ENCODE measurements around the gene ARNT2. TPM values are rescaled to one million over a fixed set of nuclear protein-coding genes. Genes with fewer than 3 reads are reported as not detected.

Gene ARNT2
- total and polyA plus RNA-seq, 2 experiments from 2014 or later = 3.9 to 5.3 TPM

DNA sequence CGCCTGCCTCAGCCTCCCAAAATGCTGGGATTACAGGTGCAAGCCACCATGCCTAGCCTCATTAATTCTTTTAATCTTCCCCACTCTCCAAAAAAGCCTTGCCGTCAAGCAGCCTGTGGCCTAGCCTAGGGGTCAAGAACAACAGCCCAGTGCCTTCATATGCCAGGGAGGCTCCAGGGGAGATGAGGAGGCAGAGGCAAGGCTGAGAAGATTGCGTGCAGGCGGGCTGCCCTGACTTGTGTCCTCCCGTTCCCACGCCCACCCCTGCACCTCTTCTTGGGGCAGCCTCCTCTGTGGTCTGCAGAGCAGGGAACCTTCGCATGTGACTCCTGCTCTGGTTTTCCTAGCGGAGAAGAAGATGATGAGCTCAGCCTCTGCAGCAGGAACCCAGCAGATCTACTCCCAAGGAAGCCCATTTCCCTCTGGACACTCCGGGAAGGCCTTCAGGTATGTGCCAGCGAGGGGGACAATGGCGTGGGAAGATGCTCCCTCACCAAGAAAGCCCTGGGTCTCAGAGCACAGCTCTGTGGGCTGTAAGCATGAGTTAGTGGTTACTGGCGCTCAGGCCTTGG is 172.4 kb downstream of the ARNT2 start:
- H3K79me2 ChIP-seq = no peaks in the 10 kb centered on the region
- H3K9me3 ChIP-seq (ENCODE audit: low read depth) = no peaks in the 10 kb centered on the region
- H3K4me1 ChIP-seq (ENCODE audit: insufficient read depth) = no peaks in the 10 kb centered on the region
- no peaks in the 10 kb centered on the region for H3K9me2 ChIP-seq (replicated peaks; ENCODE audit: insufficient read depth)
- no peaks in the 10 kb centered on the region for H3K27me3 ChIP-seq
- no peak overlapping the region for H3K4me2 ChIP-seq
- 98% methylated on average over 12 of the region's 12 CpGs for WGBS (ENCODE audit: low lambda C conversion rate, missing lambda C conversion rate)
- DNase-seq (ENCODE audit: low spot score) = no peak
- H3K27ac ChIP-seq = no peak overlapping the region
- H3K36me3 ChIP-seq (replicated peaks; ENCODE audit: insufficient read depth, low read depth) = no peaks in the 10 kb centered on the region
- no peak overlapping the region for H2AFZ ChIP-seq
- TF ChIP-seq EZH2phosphoT487 (IDR thresholded peaks at IDR 0.05; ENCODE audit: low read depth, severe bottlenecking, unreplicated experiment) (no peak), EZH2 (IDR thresholded peaks at IDR 0.05; ENCODE audit: borderline replicate concordance) (no peak)
- TF ChIP-seq, protein P1, sequence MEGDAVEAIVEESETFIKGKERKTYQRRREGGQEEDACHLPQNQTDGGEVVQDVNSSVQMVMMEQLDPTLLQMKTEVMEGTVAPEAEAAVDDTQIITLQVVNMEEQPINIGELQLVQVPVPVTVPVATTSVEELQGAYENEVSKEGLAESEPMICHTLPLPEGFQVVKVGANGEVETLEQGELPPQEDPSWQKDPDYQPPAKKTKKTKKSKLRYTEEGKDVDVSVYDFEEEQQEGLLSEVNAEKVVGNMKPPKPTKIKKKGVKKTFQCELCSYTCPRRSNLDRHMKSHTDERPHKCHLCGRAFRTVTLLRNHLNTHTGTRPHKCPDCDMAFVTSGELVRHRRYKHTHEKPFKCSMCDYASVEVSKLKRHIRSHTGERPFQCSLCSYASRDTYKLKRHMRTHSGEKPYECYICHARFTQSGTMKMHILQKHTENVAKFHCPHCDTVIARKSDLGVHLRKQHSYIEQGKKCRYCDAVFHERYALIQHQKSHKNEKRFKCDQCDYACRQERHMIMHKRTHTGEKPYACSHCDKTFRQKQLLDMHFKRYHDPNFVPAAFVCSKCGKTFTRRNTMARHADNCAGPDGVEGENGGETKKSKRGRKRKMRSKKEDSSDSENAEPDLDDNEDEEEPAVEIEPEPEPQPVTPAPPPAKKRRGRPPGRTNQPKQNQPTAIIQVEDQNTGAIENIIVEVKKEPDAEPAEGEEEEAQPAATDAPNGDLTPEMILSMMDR (IDR thresholded peaks at IDR 0.05; ENCODE audit: poor library complexity) = no peak
- H3K4me3 ChIP-seq = no peak overlapping the region
- no peaks in the 10 kb centered on the region for H4K20me1 ChIP-seq (ENCODE audit: insufficient read depth, poor library complexity, severe bottlenecking)

DNA sequence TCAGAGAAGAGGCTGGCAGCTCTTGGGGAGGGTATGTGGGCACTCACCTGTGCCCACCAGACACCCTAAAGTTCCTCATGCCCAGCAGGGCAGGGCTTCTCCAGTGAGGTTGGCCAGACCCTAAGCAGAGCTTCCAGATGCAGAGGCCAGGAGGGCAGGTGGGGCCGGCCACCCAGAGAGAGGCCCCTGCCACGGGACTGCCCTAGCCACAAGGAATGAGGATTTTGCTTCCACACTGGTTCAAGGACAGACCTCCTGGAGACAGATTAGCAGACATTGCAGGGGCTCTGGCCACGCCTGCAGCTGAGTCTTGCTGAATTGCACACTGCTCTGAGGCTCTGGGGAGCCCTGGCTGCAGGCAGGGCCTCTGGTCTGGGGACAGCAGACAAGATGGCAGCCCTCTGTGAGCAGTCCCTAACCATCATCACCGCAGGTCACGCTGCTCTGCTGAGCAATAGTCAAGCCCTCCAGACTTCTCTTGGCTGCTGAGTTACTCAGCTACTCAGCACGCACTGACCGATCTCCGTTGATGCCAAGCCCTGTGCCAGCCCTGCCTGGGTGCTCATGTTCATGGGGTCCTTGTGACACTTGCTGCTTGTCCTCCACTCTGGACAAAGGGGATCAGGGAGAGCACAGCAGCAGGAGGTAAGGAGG is 173.5 kb downstream of the ARNT2 start:
- DNase-seq (ENCODE audit: low spot score) = no peak
- WGBS (ENCODE audit: low lambda C conversion rate, missing lambda C conversion rate) = 95% methylated on average over 8 of the region's 8 CpGs
- no peaks in the 10 kb centered on the region for H3K9me2 ChIP-seq (replicated peaks; ENCODE audit: insufficient read depth)

DNA sequence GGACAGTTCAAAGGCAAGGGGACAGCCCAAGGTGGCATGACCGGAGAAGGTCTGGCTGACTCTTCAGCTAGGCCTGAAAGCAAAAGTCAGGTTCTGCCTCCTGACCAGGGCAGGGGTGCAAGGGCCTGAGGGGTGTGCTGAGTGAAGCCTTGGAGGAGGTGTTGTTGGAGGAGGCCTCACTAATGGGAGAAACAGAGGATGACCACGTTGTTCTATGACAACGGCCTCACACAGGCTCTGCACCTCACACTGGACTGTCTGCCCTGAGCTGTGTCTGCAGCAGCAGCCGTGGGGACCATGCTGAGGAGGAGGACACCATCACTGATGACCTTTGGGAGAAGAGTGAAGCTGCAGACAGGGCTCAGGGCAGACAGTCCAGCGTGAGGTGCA is 174.0 kb downstream of the ARNT2 start:
- no peaks in the 10 kb centered on the region for H3K27me3 ChIP-seq
- H3K79me2 ChIP-seq = no peaks in the 10 kb centered on the region
- H3K9me2 ChIP-seq (replicated peaks; ENCODE audit: insufficient read depth) = no peaks in the 10 kb centered on the region
- no peak overlapping the region for H3K27ac ChIP-seq
- no peaks in the 10 kb centered on the region for H3K9me3 ChIP-seq (ENCODE audit: low read depth)
- 85% methylated on average over 5 of the region's 5 CpGs for WGBS (ENCODE audit: low lambda C conversion rate, missing lambda C conversion rate)
- no peak overlapping the region for H3K4me3 ChIP-seq
- no peak overlapping the region for H3K4me2 ChIP-seq
- DNase-seq (ENCODE audit: low spot score) = no peak
- H3K4me1 ChIP-seq (ENCODE audit: insufficient read depth) = no peaks in the 10 kb centered on the region
- no peaks in the 10 kb centered on the region for H3K36me3 ChIP-seq (replicated peaks; ENCODE audit: insufficient read depth, low read depth)
- H4K20me1 ChIP-seq (ENCODE audit: insufficient read depth, poor library complexity, severe bottlenecking) = no peaks in the 10 kb centered on the region
- TF ChIP-seq, protein P1 (IDR thresholded peaks at IDR 0.05; ENCODE audit: poor library complexity) = no peak
- TF ChIP-seq EZH2phosphoT487 (IDR thresholded peaks at IDR 0.05; ENCODE audit: low read depth, severe bottlenecking, unreplicated experiment) = no peak
- H2AFZ ChIP-seq = no peak overlapping the region

More for the DNA sequence above, 173.5 kb downstream of the ARNT2 start:
- TF ChIP-seq EZH2phosphoT487 (IDR thresholded peaks at IDR 0.05; ENCODE audit: low read depth, severe bottlenecking, unreplicated experiment) (no peak), EZH2 (IDR thresholded peaks at IDR 0.05; ENCODE audit: borderline replicate concordance) (no peak)
- TF ChIP-seq, protein P1 (IDR thresholded peaks at IDR 0.05; ENCODE audit: poor library complexity) = no peak
- no peaks in the 10 kb centered on the region for H4K20me1 ChIP-seq (ENCODE audit: insufficient read depth, poor library complexity, severe bottlenecking)
- no peaks in the 10 kb centered on the region for H3K9me3 ChIP-seq (ENCODE audit: low read depth)
- no peak overlapping the region for H3K27ac ChIP-seq
- no peak overlapping the region for H2AFZ ChIP-seq
- H3K27me3 ChIP-seq = no peaks in the 10 kb centered on the region
- no peaks in the 10 kb centered on the region for H3K79me2 ChIP-seq
- H3K4me2 ChIP-seq = no peak overlapping the region
- no peaks in the 10 kb centered on the region for H3K4me1 ChIP-seq (ENCODE audit: insufficient read depth)
- H3K36me3 ChIP-seq (replicated peaks; ENCODE audit: insufficient read depth, low read depth) = no peaks in the 10 kb centered on the region
- no peak overlapping the region for H3K4me3 ChIP-seq

Data from hepatocyte (in vitro differentiated cells).